ENCODE data around the gene BRINP1. TPM values are rescaled to one million over a fixed set of nuclear protein-coding genes. Genes with fewer than 3 reads are reported as not detected.

The BRINP1 gene
- polyA plus RNA-seq, 4 donors: 3.5 to 7.1 (median 5.9) TPM

DNA sequence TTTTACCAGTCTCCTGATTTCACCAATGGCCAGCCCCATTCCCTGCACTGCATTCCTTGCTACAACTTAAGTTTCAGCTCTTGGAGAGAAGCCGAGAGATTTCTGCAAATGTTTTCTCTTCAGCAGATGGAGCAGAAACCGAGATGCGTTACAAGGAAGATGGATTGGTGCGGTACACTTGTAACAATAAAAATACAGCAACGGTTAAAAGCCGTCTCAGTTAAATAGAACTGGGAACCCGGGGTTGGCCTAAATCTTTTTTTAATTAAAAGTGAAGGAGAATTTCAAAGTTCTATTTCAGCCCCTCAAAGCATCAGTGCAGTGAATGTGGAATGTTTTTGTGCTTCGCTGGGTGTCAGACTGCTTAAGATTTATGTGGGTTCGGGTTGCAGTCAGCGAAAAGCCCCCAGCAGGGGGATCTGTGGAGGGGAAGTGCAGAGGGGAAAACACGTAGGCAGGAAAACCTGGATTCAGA is 19.8 kb downstream of the BRINP1 start:
- peak in 2 of 4 donors; percentile 67 to 75 for DNase-seq (ENCODE audit: low read depth in 4 of 4, low spot score in 3 of 4)

DNA sequence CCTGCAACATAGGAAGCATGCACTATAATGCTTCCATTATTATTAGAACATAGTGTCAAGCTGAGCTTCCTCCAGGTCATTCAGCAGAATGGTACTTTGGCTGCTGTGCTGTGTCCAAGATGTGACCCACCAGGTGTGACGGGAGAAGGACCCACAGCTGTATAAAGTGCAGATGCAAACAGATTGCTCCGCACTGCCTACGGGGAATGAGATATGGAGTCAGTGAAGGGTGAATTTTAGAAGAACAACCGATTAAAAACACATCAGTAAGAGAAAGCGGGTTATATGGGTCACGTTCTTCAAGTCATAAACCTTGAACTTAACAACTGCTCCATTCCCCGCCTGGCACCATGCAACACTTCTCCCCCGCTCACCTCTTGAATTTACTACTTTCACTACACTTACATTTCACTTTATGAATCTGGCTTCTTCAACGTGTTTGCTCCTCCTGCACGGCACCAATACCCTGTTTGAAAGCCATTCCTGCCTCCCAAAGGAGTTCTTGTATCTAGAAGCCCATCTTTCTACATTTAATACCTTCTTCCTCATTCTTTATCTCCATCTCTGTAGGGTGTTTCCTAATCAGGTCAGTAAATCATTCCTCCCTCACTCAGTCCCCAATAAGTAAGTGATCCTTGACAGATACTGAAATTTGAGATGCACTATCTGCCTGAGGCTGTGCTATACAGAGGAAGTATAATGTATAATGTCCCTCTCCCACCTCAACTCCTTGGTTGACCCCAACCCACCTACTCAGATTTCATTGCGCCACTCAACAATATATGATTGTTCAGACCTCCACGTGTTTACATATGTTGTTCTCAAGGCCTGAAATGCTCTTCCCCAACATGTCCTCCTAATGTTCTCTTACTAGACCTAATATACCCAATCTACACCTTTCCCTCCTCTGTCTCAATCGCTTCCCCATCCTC is 25.9 kb downstream of the BRINP1 start:
- DNase-seq (ENCODE audit: low read depth in 4 of 4, low spot score in 3 of 4): peak in 2 of 4 donors; percentile 33 to 44

DNA sequence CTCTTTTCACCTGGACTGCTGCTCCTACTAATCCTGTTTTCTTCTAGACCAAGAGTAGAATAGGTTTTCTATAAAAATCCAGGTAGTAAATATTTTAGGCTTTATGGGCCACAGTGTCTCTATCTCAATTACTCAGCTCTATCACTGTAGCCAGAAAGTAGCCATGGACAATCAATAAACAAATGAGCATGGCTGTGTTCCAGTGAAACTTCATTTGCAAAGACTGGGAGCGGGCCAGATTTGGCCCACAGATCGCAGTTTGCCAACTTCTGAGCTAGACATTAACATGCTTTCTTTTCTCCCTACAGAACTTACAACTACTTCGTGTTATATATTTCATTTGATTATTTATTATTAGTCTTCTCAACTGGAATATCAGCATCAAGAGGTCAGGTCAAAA is 30.2 kb downstream of the BRINP1 start:
- DNase-seq (ENCODE audit: low read depth in 4 of 4, low spot score in 3 of 4): no peak

DNA sequence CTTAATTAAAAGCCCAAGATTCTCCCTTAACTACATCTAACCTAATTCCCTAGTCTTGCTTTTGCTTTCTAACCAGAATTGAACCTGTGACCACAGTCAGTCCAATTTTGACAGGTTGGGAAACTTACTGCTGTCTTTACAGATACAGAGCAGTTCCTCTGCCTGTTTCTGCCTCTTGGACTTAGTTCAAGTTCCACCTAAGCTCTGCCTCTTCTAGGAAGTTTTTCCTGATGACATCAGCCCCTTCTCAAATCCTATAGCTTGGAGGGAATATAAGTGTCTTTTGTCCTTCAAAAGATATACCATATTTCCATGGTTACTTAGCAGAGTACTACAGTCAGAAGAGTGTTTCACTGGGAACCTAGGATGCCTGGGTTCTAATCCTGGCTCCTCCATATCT is 31.7 kb downstream of the BRINP1 start:
- DNase-seq (ENCODE audit: low read depth in 4 of 4, low spot score in 3 of 4): no peak

DNA sequence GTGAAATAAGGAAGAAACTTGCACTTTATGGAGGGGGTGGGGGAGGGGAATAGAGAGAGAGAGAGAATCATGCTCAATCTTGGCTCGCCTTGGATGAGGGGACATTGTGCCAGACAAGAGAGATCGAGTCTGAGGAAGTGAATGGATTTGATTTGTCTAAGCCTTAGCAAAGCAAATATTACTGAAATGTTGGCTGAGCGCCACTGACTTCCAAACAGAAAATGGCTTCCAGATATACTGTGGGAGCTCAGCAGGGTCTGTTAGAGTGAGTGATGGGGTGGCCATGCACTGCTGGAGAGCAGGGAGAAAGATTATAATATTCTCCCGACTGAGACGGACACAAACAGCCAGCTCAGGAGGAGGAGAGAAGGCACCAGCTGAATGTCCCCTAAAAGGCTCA is 34.5 kb downstream of the BRINP1 start:
- DNase-seq (ENCODE audit: low read depth in 4 of 4, low spot score in 3 of 4): no peak

DNA sequence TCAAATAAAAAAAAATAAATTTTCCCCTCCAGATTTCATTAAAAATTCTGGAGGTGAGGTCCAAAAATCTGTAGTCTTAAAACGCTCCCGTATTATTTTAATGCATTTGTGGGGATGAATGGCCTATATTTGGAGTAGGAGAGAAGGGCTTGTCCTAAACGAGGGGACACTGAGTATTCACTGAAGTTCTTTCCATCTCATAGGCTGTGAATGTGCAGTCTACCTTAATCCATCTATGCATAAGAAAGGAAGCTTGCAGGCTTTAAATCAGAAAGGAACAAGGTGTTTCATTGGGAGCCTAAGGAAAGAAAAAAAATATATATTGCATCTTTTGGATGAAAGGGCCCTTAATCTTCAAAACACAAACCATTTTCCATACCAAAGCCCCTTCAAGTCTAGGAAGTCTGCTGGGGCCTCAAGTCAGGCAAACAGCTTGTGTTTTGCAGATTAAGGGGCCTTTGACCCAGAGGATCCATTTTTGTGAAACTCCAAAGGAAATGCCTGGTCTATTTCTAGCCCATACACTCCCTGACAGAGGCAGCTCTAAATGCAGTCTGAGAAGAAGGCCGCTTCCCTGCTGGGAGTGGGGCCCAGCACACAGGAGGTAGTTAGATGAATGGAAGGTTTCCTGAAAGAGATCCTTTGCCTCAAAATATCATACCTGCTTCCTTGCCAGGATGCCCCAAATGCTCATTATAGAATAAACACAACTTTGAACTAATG is 35.6 kb downstream of the BRINP1 start:
- no peak for DNase-seq (ENCODE audit: low read depth in 4 of 4, low spot score in 3 of 4)

DNA sequence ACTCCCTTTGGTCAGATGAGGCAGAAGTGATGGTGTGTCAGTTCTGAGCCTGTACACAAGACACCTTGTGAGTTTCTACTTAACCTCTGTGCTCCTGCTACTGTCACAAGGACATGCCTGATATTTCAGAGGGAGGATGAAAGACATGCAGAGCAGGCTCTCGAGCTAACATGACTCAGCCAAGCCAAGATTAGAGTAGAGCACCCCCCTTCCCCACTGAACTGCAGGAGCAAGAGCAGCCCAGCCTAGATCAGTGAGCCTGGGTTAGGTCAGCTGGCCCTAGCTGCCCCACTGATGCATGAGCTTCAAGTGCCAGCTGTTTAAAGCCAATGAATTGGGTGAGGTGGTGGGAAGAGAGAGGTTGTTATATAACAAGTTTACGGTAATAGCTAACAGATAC is 36.7 kb downstream of the BRINP1 start:
- DNase-seq (ENCODE audit: low read depth in 4 of 4, low spot score in 3 of 4): no peak

DNA sequence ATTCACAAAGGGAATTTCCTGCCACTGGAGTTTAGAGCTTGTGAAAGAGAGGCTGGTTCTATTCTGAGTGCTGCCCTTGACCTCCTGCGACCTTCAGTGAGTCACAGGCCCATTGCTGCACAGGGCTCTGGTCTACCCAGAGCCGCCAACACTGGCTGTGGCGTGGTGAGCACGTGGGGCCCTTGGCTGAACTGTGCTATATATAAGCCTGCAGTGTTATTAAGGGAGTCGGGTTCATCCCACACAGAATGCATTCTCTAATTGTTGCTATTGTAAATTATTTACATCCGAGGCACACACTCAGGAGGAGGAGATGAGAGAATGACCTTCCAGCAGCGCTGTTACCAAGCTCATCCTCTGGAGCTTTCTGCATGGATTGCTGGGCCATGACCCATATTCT is 47.1 kb downstream of the BRINP1 start:
- DNase-seq (ENCODE audit: low read depth in 4 of 4, low spot score in 3 of 4): peak in 3 of 4 donors; percentile 10 to 49 (median 40)

DNA sequence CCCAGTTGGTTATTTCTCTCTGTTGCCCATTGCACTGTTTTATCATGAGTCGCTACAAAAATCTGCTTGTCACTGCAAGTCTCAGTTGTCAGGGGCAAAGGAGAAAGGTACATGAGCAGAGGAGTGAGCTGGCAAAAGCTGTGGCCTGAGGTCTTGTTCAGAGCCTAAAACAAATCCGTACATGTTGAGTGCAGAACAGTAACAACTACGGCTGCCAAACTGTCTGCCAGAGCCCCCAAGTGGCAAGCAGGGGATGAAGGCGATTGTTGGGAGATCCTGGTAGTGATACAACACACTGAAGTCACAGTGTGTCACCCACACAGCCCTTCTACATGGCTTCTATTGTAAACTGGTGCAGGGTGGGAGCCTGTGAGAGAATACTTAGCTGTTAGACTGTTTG is 50.9 kb downstream of the BRINP1 start:
- no peak for DNase-seq (ENCODE audit: low read depth in 4 of 4, low spot score in 3 of 4)

DNA sequence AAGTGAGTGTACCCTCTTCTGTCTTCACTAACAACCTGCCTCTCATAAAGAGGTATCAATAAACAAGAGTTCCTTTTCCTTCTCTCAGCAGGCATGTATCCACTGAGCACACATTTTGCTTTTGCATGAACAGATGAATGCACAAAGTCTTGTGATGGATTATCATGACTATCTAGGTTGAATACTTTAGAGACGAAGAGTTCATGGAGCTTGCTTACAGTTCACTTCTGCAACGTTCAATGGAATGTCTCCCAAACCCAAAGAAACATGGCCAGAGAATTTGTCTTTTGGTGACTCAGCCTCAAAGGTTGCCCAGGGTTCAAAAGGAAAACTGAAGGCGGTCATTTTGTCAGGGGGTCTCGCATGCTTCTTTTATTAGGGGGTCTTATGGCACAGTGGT is 55.4 kb downstream of the BRINP1 start:
- DNase-seq (ENCODE audit: low read depth in 4 of 4, low spot score in 3 of 4): no peak

DNA sequence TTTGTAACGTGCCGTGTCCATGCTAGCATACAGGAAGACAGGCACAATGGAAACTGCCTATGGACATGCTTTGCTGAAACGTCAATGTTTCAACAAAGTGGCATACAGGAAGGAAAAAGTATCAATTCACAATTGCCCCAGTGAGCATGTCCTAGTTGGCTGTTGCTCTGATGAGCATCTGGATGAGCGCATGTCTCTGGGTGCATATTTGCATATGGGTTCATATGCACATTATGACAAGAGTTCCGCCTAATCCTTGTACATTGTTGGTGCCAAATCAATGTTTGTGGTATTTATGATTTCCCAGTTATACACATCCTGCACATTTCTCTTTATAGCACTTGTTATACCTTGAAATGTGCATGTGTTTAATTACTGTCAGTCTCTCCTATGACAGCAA is 58.5 kb downstream of the BRINP1 start:
- no peak for DNase-seq (ENCODE audit: low read depth in 4 of 4, low spot score in 3 of 4)

DNA sequence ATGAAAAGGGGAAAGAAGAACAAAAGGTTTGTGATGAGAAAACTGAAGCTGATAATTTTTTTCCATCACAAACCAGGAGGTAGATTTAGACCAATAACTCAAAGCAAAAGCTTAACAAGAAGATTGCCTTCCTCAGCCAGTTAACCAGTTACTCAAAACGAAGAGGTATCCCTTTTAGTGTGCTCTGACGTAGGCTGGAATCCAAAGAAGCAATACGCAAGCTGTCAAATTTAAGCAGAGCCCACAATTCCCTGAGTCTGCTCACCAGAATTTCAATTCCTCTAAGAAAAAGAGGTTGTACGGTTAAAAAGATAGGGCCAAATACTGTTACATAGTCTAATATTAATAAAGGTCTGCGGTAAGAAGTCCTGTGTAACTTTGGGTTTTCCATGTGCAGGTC is 61.8 kb downstream of the BRINP1 start:
- DNase-seq (ENCODE audit: low read depth in 4 of 4, low spot score in 3 of 4): no peak

DNA sequence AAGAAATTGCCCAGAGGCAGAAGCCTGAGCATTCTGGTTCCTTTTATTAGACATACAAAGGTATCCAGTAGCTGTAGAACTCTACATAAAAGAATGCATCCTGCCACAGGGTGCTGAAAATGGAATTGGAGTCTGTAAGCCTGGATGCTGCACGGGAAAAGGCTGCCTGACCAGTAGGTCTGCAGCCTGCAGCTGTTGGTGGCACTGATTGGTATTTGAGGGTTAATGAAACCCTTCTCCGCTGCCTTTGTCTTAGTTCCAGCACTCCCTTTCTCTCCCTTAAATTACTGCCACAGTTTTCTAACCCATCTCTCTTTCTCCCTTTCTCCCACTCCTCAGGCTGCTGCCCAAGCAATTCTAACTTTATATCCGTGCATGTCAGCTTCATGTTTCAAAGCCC is 64.7 kb downstream of the BRINP1 start:
- DNase-seq (ENCODE audit: low read depth in 4 of 4, low spot score in 3 of 4): no peak

DNA sequence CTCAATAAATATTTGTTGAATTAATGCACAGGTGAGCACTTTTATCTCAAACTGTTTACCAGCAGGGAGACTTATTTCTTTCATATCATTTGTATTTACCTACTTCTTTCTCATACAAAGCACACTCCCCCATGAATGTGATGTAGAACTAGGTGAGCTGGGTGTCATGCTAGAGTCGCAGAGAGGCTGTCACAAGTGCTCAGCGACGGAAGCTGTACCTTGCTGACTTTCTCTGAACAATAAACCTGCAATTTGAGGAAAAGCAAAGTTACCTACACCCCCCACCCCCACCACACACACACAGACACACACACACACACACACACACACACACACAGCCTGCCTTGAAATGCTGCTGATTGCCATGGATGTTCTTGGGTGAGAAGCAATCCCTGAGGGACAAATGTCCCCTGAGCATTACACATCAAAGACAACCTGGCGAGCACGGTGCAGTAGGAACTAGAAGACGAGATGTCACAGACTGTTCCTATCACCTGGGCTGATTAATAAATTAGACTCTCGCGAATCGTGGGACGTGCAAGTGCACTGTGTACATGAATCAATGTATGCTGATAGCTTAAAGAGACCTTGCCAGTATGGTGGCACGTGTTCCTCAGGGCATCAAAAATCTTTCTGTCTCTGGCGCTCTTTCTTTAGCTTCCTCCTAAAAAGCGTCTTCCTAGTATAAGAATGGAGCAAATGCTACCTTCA is 66.1 kb downstream of the BRINP1 start:
- DNase-seq (ENCODE audit: low read depth in 4 of 4, low spot score in 3 of 4): no peak

DNA sequence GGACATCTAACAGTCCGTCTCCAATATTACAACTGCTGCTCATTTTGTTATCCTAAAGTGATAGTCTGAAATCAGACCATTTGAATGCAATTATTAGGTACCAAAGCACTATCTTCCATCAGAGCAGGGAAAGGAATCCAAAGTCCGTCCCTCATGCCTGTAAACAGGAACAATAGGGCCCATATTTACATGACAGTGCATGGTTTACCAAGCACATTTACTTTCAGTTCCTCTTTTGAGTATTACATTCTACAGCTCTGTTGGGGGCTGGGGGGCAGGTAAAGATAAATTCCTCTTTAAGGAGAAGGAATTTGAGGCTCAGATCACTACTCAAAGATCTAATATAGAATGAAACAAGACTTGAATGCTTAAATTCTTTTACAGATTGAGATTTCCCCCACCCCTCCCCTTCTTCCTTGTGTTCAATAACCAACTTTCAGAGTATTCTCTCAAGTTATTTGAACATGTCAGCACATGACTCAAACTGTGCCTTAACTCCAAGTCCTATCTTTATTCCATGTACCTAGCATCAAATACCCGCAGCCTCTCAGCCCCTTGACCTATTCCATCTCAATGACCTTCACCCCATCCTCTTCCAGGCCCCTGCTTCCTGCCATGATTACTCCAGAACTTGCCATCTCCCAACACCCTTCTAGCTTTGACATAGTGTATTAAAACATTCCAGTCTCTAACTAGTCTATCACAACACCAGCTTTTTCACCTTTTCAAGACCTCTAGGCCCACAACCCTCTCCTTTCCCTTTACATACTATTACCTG is 71.0 kb downstream of the BRINP1 start:
- DNase-seq (ENCODE audit: low read depth in 4 of 4, low spot score in 3 of 4): no peak

DNA sequence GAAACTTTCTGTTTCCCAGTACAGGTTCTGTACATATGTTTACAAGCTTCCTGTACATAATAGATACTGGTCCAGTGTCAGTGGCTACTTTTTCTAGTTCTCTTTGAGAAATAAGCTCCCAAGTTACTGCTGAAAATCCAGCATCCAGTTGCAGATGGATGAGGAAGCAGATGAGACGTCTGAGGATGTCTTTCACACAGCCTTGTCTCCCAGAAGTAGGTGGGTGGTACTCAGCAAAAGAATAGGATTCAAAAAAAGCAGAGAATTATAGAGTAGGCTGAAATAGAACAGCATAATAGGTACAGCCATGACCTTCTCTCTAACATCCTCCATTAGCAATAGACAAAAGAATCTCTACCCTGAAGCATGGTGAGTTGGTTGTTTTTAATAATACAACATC is 77.7 kb downstream of the BRINP1 start:
- no peak for DNase-seq (ENCODE audit: low read depth in 4 of 4, low spot score in 3 of 4)

DNA sequence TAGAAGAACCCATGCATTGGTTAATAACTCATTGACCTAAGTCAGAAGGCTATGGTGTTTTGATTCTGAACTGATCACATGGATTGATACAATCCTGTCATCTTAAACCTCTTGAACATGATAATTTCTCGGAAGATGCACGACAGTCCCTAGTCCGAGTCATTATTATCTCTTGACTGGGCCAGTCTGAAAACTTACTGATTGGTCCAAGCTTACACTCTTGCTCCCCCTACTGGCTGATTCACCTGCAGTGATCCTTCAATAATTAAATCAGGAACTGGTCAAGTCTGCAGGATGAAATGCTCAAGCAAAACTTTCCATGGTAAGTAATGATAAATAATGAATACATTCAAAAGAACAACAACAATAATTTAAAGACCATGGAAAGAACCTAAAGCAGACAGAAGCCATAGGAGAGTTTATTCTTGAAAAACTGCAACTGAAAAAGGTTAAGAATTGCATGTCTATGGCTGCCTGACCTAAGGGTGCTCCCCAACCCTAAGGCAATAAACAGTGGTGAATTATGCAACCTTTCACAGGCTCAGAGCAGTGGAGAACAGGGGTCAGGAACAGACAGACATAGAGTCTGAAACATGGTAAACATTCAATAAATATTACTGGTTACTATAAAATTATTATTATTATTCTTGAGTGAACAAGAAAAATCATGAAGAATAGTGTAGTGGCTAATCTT is 79.3 kb downstream of the BRINP1 start:
- DNase-seq (ENCODE audit: low read depth in 4 of 4, low spot score in 3 of 4): peak in 2 of 4 donors; percentile 47 to 49

DNA sequence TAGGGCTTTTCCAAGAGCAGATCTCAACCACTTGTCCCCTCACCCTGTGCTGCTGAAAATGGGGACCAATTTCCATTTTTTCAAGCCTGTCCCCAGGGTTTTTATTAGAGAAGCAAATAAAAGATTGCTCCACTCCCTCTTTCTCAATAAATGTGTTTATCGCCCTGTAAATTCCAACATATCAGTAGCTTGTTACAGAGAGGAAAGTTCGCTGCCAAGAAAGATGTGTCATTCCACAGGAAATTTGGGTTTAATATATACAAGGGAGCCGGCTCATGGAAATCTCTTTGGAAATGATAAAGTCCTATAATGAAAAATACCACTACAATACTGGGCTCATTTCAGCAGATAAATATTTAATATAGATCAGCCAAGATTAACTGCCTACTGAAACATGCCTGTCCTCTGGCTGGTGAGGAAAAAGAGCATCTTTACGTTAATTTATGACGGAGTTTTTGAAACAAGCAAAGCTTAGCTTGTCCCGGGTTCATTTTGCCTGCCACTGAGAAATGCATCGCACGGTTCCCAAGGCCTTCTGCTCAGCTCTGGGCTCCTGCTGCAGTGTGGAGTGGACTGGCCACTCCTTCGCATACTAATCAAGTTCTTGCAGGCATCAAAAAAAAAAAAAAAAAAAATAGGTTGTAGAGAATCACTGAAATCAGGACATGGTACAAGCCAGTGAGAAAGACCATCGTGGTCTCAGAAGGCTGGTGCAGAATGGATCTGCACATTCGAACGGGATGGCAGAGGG is 84.5 kb downstream of the BRINP1 start:
- DNase-seq (ENCODE audit: low read depth in 4 of 4, low spot score in 3 of 4): no peak

DNA sequence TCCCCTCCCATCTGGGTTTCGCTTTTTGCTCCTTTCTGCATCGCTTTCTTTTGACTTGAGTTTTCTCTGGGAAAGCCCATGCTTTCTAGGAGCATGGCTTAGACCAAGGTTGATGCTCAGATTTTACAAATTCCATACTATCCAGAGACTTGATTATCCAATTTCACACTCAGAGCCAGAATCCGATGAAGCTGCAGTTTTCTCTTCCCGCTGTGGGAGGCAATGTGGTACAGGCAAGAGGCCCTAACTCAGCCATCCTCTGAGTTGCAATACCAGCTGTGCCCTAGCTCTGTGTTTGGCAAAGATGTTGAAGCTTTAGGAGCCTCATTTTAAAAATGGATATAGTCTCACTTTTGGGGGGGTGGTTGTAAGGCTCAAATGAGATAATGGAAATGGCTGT is 85.1 kb downstream of the BRINP1 start:
- no peak for DNase-seq (ENCODE audit: low read depth in 4 of 4, low spot score in 3 of 4)

Data from right renal pelvis (tissue), 4 donors.